Prostate gland (tissue), 2 donors: ENCODE results near the gene FUBP1.

Source experiments
- POLR2AphosphoS5 ChIP-seq: sonication (generic); formaldehyde crosslinking; IDR thresholded peaks from one replicate; pipeline ENCODE4 v1.6.1; 2017; ENCODE audit warnings: antibody characterized with exemption
- TF ChIP-seq, protein P1 (sequence below), 4 experiments: fragments of 200-600 bp in 2 of 4; fragments of 450-650 bp in 2 of 4; sonication (generic) in 2 of 4; IDR thresholded peaks; 1 replicate in 3 of 4; 2 replicates in 1 of 4; pipeline ENCODE4 v1.5.1; 2016 to 2019; ENCODE audit warnings: antibody characterized with exemption in 4 of 4, mild to moderate bottlenecking in 2 of 4, moderate library complexity in 2 of 4

DNA sequence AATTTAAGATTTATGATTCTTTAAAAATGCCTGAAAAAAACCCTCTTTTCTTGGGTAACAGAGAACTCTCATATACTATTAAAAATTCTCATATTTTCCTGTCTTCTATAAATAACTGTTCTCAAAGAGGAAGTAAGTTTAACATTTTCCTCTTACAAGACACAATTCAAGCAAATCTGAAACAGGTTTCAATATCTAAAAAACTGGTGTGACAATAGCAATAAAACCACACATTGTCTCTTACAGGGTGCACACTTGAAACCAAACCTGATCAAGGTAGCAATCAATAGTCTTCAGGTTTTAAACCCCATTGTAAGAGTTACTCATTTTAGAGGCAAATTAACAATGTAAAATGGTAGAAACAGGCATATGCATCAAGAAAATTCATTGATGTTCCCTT is 28.0 kb downstream of the FUBP1 start:
- TF ChIP-seq, protein P1, sequence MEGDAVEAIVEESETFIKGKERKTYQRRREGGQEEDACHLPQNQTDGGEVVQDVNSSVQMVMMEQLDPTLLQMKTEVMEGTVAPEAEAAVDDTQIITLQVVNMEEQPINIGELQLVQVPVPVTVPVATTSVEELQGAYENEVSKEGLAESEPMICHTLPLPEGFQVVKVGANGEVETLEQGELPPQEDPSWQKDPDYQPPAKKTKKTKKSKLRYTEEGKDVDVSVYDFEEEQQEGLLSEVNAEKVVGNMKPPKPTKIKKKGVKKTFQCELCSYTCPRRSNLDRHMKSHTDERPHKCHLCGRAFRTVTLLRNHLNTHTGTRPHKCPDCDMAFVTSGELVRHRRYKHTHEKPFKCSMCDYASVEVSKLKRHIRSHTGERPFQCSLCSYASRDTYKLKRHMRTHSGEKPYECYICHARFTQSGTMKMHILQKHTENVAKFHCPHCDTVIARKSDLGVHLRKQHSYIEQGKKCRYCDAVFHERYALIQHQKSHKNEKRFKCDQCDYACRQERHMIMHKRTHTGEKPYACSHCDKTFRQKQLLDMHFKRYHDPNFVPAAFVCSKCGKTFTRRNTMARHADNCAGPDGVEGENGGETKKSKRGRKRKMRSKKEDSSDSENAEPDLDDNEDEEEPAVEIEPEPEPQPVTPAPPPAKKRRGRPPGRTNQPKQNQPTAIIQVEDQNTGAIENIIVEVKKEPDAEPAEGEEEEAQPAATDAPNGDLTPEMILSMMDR (IDR thresholded peaks at IDR 0.05) = no peak
- TF ChIP-seq POLR2AphosphoS5 = no peak
